ENCODE results near the gene REEP6. TPM values are rescaled to one million over a fixed set of nuclear protein-coding genes. Genes with fewer than 3 reads are reported as not detected.

The REEP6 gene
- total RNA-seq, 1 experiment from 2014 or later, result 10.5 TPM

DNA sequence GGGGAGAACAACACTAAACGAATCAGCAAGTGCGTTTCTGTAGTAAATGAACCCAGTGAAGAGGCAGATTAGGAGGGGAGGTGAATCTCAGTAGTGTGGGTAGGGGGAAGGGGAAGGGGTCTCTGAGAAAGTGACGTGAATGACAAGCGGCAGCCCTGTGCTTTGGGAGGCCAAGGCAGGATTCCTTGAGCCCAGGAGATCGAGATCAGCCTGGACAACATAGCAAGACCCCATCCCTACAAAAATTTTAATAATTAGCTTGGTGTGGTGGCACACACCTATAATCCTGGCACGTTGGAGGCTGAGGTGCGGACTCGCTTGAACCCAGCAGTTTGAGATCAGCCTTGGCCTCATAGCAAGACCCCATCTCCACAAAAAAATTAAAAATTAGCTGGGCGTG, 41.0 kb downstream of the REEP6 start:
- H3K36me3 Mint-ChIP-seq (ENCODE audit: insufficient read depth in 1 of 3, low read depth in 3 of 3), result no peaks in the 10 kb centered on the region
- H3K4me3 Mint-ChIP-seq, result no peak overlapping the region
- no peak overlapping the region for H3K27ac Mint-ChIP-seq
- Histone ChIP-seq H2BK5ac (ENCODE audit: insufficient read length, low read length) (no peak overlapping the region), H3K27me3 (ENCODE audit: insufficient read depth, low read length) (no peaks in the 10 kb centered on the region), H3K27ac (ENCODE audit: insufficient read length, low read depth, low read length) (no peak overlapping the region), H2BK15ac (ENCODE audit: low read depth, low read length) (no peak overlapping the region), H3K14ac (ENCODE audit: insufficient read depth, low read length) (no peak overlapping the region), H3K4me1 (ENCODE audit: insufficient read depth, low read length) (no peaks in the 10 kb centered on the region), H3K4ac (ENCODE audit: low read depth, low read length) (no peak overlapping the region), H2BK20ac (ENCODE audit: low read depth, low read length, poor library complexity, severe bottlenecking) (no peak overlapping the region), H3K23me2 (ENCODE audit: insufficient read length, low read depth, low read length, poor library complexity, severe bottlenecking) (no peaks in the 10 kb centered on the region), H3K79me2 (ENCODE audit: insufficient read depth, low read length) (no peaks in the 10 kb centered on the region), H4K5ac (ENCODE audit: insufficient read length, low read depth, low read length) (no peak overlapping the region), H3K4me2 (ENCODE audit: insufficient read depth, insufficient read length, low read length) (no peak overlapping the region), H3K9ac (ENCODE audit: extremely low read depth, insufficient read length, low read length) (no peak overlapping the region), H4K8ac (replicated peaks; ENCODE audit: insufficient read length, low read depth, low read length) (no peak overlapping the region), H3T11ph (ENCODE audit: low read length) (no peak overlapping the region), H3K9me3 (ENCODE audit: control insufficient read depth, low read depth, low read length) (no peaks in the 10 kb centered on the region), H2AK5ac (ENCODE audit: insufficient read length, low read length) (no peak overlapping the region), H3K18ac (ENCODE audit: insufficient read length, low read depth, low read length) (no peak overlapping the region), H3K23ac (ENCODE audit: insufficient read length, low read depth, low read length) (no peak overlapping the region), H4K91ac (ENCODE audit: insufficient read length, low read depth, low read length) (no peak overlapping the region), H2BK120ac (ENCODE audit: low read depth, low read length, poor library complexity, severe bottlenecking) (no peak overlapping the region), H3K56ac (ENCODE audit: insufficient read length, low read depth, low read length) (no peak overlapping the region), H3K79me1 (ENCODE audit: insufficient read depth, low read depth, low read length, poor library complexity, severe bottlenecking) (no peaks in the 10 kb centered on the region), H2AFZ (ENCODE audit: low read length) (no peak overlapping the region), H2BK12ac (ENCODE audit: insufficient read length, low read depth, low read length) (no peak overlapping the region), H4K20me1 (ENCODE audit: control insufficient read depth, insufficient read depth, insufficient read length) (no peaks in the 10 kb centered on the region)
- H3K9me3 Mint-ChIP-seq, result no peaks in the 10 kb centered on the region
- no peak for DNase-seq
- H3K27me3 Mint-ChIP-seq (ENCODE audit: low read depth), result peaks cover 30% of the 10 kb centered on the region
- TF ChIP-seq, protein P1, sequence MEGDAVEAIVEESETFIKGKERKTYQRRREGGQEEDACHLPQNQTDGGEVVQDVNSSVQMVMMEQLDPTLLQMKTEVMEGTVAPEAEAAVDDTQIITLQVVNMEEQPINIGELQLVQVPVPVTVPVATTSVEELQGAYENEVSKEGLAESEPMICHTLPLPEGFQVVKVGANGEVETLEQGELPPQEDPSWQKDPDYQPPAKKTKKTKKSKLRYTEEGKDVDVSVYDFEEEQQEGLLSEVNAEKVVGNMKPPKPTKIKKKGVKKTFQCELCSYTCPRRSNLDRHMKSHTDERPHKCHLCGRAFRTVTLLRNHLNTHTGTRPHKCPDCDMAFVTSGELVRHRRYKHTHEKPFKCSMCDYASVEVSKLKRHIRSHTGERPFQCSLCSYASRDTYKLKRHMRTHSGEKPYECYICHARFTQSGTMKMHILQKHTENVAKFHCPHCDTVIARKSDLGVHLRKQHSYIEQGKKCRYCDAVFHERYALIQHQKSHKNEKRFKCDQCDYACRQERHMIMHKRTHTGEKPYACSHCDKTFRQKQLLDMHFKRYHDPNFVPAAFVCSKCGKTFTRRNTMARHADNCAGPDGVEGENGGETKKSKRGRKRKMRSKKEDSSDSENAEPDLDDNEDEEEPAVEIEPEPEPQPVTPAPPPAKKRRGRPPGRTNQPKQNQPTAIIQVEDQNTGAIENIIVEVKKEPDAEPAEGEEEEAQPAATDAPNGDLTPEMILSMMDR (conservative IDR thresholded peaks at IDR 0.05), result no peak
- WGBS (ENCODE audit: extremely low coverage, insufficient read length, low lambda C conversion rate), result no CpG with 5 or more reads among the region's 9 CpGs
- no peaks in the 10 kb centered on the region for H3K4me1 Mint-ChIP-seq
